GM19438 (cell line): ENCODE measurements around the gene VPS50.

Experiments used
- ATAC-seq: cut with Tn5 transposase; IDR thresholded peaks from one replicate; pipeline ENCODE4 v1.9.1; 2021; ENCODE audit warnings: low read depth; ENCODE audit not compliant: unreplicated experiment

The VPS50 gene

GRCh38 chr7:93392984-93393383 is 160.8 kb downstream of the VPS50 start:
- ATAC-seq, result no peak

DNA sequence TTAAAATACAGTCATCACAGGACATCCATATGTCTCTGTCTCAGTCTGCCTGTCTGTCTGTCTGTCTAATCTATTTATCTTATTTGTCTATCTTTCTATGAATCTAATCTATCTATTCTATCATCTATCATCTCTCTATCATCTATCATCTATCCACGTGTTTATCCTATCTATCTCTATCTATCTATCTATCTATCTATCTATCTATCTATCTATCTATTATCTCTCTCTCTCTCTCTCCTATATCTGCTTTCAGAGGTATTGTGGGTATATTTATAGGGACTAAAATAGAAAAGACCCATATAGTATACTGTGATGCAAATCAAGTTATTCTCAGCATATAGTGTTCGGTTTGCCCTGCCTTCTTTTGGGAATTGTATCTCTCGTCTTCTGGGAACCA is 167.5 kb downstream of the VPS50 start:
- no peak for ATAC-seq

GRCh38 chr7:93402944-93403343 is 170.8 kb downstream of the VPS50 start:
- ATAC-seq, result no peak

DNA sequence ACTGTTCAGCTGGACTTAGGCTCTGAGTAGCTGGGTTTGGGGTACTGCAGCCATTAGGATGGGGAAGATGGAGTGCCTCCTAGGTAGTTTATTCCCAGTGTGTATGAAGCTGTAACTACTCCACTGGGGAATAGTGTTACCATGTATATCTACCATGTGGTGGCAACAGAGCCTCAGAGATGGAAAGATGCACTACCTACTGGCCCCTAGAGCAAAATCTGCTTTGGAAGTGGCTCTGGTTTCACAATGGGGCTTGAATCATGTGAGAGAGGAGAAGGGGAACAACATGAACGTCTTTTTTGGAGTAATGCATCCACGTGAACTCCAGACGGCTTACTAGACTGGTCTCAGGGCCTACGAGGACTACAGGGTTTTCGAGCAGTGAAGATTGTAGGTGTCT is 175.1 kb downstream of the VPS50 start:
- ATAC-seq, result no peak

GRCh38 chr7:93409324-93409723 is 177.2 kb downstream of the VPS50 start:
- ATAC-seq, result no peak
